ENCODE measurements around the gene CACNB4. TPM values are rescaled to one million over a fixed set of nuclear protein-coding genes. Genes with fewer than 3 reads are reported as not detected.
"Not testable (repeated sequence)": the region's sequence is repeated elsewhere in the genome, so short reads cannot be mapped to it uniquely, and the experiment has no call there.

CACNB4 gene
- total RNA-seq, 4 donors from 2014 or later, result 0.20 to 1.6 (median 0.90) TPM

DNA sequence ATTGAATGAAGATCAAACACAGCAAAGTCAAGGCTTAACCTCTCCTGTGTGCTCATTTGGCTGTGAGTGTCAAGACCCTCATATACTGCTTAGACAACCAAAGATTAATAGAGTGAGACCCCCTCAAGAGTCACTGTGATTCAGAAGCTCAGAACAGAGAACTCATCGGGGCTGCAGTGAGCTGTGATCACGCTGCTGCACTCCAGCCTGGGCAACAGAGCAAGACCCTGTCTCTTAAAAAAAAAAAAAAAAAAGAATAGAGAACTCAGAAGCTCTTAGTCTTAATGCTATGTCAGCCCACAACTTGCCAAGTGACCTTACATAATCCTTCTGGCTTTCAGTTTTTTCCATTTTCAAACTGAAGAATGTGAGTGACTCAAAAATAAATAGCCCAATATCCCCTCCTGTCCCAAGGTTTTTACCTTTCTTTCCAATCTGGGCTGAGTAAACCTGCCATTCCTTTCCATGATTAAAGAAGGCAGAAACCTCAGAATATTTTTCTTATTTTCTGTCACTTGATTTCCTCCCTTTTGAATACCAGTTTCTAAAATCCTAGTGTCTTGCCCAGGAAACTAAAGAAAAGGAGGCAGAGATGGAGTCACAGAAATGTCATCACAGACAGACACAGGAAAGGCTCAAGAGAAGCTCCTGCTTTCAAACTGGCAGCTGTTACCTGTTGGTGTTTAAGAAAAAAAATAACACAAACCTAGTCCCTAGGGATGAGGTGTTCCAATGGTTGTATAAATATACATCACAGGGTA lies 102.4 kb downstream of the CACNB4 start:
- DNase-seq, result no peak
- 80 to 90% methylated on average over 1 to 2 of the region's 2 CpGs for WGBS, 2 donors (ENCODE audit: low coverage in 1 of 2)
- no peak overlapping the region for H3K4me3 ChIP-seq
- no peaks in the 10 kb centered on the region for H3K36me3 ChIP-seq
- in situ Hi-C loops (cut with MboI; ENCODE audit: low pct_ligation_motif_present in 1 of 4, low pct_unique_long_range_greater_than_20kb in 1 of 4, low sequenced_read_pairs in 3 of 4) (no loop called here), intact Hi-C loops (cut with DNase I; ENCODE audit: low total_unique reads) (no loop called here)
- H3K4me1 ChIP-seq, result no peaks in the 10 kb centered on the region
- H3K27ac ChIP-seq, result no peak overlapping the region
- H3K27me3 ChIP-seq, result no peaks in the 10 kb centered on the region
- no peaks in the 10 kb centered on the region for H3K9me3 ChIP-seq
- TF ChIP-seq POLR2A (IDR thresholded peaks at IDR 0.05), result no peak

DNA sequence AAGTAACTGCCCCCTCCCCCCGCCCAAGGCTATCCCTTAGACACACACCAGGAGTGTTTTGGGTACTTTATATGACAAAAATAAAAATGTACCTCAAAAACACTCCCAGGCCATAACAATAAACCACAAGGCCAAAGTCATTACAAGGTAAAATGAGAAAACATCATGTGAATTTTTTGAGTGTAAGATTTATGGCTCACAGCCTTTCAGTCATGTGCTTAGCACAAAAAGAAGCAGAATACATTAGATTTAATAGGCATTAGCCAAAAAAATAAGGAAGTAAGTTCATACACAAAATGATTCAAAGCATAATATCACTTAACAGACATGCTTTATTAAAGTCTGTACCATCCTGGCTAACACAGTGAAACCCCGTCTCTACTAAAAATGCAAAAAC lies 103.7 kb downstream of the CACNB4 start:
- H3K4me1 ChIP-seq, result no peaks in the 10 kb centered on the region
- in situ Hi-C loops (cut with MboI; ENCODE audit: low pct_ligation_motif_present in 1 of 4, low pct_unique_long_range_greater_than_20kb in 1 of 4, low sequenced_read_pairs in 3 of 4) (no loop called here), intact Hi-C loops (cut with DNase I; ENCODE audit: low total_unique reads) (no loop called here)
- no peak for TF ChIP-seq POLR2A (IDR thresholded peaks at IDR 0.05)
- WGBS, 2 donors (ENCODE audit: low coverage in 1 of 2), result 64 to 79% methylated on average over 2 of the region's 2 CpGs
- no peak overlapping the region for H3K4me3 ChIP-seq
- H3K9me3 ChIP-seq, result no peaks in the 10 kb centered on the region
- no peaks in the 10 kb centered on the region for H3K27me3 ChIP-seq
- DNase-seq, result no peak
- H3K36me3 ChIP-seq, result no peaks in the 10 kb centered on the region
- H3K27ac ChIP-seq, result no peak overlapping the region

DNA sequence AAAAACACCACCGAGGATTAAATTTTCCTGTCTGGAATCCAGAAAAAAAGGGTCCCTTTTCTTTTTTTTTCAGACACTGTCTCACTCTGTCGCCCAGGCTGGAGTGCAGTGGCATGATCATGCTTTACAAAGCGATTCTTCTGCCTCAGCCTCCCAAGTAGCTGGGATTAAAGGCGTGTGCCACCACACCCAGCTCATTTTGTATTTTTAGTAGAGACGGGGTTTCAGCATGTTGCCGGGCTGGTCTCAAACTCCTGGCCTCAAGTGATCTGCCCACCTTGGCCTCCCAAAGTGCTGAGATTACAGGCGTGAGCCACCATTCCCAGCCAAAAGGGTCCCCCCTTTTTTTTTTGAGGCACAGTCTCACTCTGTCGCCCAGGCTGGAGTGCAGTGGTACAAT lies 104.7 kb downstream of the CACNB4 start:
- in situ Hi-C loops (cut with MboI; ENCODE audit: low pct_ligation_motif_present in 1 of 4, low pct_unique_long_range_greater_than_20kb in 1 of 4, low sequenced_read_pairs in 3 of 4); H3K9me3 ChIP-seq; H3K27me3 ChIP-seq; H3K4me1 ChIP-seq; H3K4me3 ChIP-seq; DNase-seq; H3K36me3 ChIP-seq; intact Hi-C loops (cut with DNase I; ENCODE audit: low total_unique reads); H3K27ac ChIP-seq: not testable (repeated sequence)
- 91% methylated on average over 5 to 8 of the region's 8 CpGs for WGBS, 2 donors (ENCODE audit: low coverage in 1 of 2)

DNA sequence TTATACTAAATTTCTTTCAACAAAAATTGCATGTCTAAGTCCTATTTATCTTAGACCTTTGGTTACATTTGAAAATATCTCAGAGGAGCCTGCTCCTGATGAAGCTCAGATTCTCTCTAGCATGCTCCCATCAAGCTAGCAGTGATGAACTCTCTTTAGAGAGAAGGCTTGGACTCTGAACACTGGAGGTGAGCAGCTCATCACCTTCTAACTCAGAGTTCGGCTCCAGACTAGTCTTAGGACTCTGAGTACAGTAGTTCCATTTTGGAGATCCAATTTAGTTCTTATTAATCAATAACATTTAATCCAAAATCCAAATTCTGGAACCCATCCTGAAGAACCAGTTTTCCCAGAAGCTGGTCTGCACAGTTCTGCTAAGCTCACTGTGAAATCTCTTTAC lies 107.8 kb downstream of the CACNB4 start:
- intact Hi-C loops (cut with DNase I; ENCODE audit: low total_unique reads), result no loop called here
- no peak for DNase-seq
- no peaks in the 10 kb centered on the region for H3K9me3 ChIP-seq
- WGBS, 2 donors (ENCODE audit: low coverage in 1 of 2), result 78 to 95% methylated on average over 1 of the region's 1 CpG
- no peaks in the 10 kb centered on the region for H3K36me3 ChIP-seq
- H3K4me1 ChIP-seq, result no peaks in the 10 kb centered on the region
- no peaks in the 10 kb centered on the region for H3K27me3 ChIP-seq
- no peak overlapping the region for H3K4me3 ChIP-seq
- in situ Hi-C loops (cut with MboI; ENCODE audit: low pct_ligation_motif_present in 1 of 4, low pct_unique_long_range_greater_than_20kb in 1 of 4, low sequenced_read_pairs in 3 of 4), result no loop called here
- no peak overlapping the region for H3K27ac ChIP-seq
- TF ChIP-seq, protein P1, sequence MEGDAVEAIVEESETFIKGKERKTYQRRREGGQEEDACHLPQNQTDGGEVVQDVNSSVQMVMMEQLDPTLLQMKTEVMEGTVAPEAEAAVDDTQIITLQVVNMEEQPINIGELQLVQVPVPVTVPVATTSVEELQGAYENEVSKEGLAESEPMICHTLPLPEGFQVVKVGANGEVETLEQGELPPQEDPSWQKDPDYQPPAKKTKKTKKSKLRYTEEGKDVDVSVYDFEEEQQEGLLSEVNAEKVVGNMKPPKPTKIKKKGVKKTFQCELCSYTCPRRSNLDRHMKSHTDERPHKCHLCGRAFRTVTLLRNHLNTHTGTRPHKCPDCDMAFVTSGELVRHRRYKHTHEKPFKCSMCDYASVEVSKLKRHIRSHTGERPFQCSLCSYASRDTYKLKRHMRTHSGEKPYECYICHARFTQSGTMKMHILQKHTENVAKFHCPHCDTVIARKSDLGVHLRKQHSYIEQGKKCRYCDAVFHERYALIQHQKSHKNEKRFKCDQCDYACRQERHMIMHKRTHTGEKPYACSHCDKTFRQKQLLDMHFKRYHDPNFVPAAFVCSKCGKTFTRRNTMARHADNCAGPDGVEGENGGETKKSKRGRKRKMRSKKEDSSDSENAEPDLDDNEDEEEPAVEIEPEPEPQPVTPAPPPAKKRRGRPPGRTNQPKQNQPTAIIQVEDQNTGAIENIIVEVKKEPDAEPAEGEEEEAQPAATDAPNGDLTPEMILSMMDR (IDR thresholded peaks at IDR 0.05), result no peak

DNA sequence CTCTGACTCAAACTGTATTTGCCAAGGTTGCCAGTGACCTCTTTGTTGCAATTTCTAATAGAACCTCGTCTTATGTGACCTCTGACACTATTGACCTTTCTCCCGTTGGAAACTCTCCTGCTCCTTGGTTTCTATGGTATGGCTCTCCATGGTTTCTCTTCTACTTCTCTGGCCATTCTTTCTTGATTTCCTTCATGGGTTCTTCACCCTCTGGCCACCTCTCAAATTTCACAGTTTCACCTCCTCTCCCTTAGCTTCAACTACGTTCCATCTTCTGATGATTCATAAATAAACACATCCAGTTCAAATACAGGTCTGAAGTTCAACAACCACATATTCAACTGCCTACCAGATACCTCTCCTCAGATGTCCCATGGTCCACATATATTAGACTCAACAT lies 109.5 kb downstream of the CACNB4 start:
- no peak for DNase-seq
- Histone ChIP-seq H3K4me3 (no peak overlapping the region), H3K36me3 (no peaks in the 10 kb centered on the region), H3K9me3 (no peaks in the 10 kb centered on the region), H3K4me1 (no peaks in the 10 kb centered on the region), H3K27me3 (no peaks in the 10 kb centered on the region), H3K27ac (no peak overlapping the region)
- WGBS, 2 donors (ENCODE audit: low coverage in 1 of 2), result 73 to 83% methylated on average over 3 of the region's 3 CpGs
- TF ChIP-seq POLR2A (IDR thresholded peaks at IDR 0.05) (no peak), EP300 (IDR thresholded peaks at IDR 0.05; ENCODE audit: low read depth) (no peak), POLR2AphosphoS5 (IDR thresholded peaks at IDR 0.05) (no peak)
- TF ChIP-seq, protein P1 (IDR thresholded peaks at IDR 0.05), result no peak
- intact Hi-C loops (cut with DNase I; ENCODE audit: low total_unique reads) (no loop called here), in situ Hi-C loops (cut with MboI; ENCODE audit: low pct_ligation_motif_present in 1 of 4, low pct_unique_long_range_greater_than_20kb in 1 of 4, low sequenced_read_pairs in 3 of 4) (no loop called here)

DNA sequence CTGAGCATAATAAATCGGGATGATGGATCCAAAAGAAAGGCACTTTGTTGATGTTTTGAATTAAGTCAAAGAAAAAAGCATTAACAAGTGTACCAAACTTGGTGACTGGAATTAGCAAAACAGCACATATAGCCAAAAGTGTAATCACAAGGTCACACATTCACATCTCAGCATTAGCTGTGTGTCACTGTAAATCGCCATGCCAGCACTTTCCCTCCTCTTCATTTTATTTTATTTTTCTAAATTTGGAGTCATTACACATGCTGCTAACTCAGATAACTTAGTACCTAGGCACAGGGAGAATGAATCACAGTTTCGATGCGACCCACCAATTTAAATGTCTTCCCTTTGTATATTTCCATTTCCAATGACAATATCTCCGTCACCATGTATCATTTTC lies 111.4 kb downstream of the CACNB4 start:
- no peak overlapping the region for H3K4me3 ChIP-seq
- in situ Hi-C loops (cut with MboI; ENCODE audit: low pct_ligation_motif_present in 1 of 4, low pct_unique_long_range_greater_than_20kb in 1 of 4, low sequenced_read_pairs in 3 of 4), result no loop called here
- H3K4me1 ChIP-seq, result no peaks in the 10 kb centered on the region
- WGBS, 2 donors (ENCODE audit: low coverage in 1 of 2), result 89 to 94% methylated on average over 5 of the region's 5 CpGs
- TF ChIP-seq EP300 (IDR thresholded peaks at IDR 0.05; ENCODE audit: low read depth) (no peak), POLR2A (IDR thresholded peaks at IDR 0.05) (no peak), POLR2AphosphoS5 (IDR thresholded peaks at IDR 0.05) (no peak)
- TF ChIP-seq, protein P1 (IDR thresholded peaks at IDR 0.05), result no peak
- intact Hi-C loops (cut with DNase I; ENCODE audit: low total_unique reads), result no loop called here
- no peak for DNase-seq
- no peaks in the 10 kb centered on the region for H3K36me3 ChIP-seq
- H3K27ac ChIP-seq, result no peak overlapping the region
- no peaks in the 10 kb centered on the region for H3K9me3 ChIP-seq
- no peaks in the 10 kb centered on the region for H3K27me3 ChIP-seq
